GM21390 (cell line): Measurements from ENCODE around the gene POLR2E.
A peak's percentile ranks its signal among the peaks of the same experiment; 100 is the strongest.

Experiments
- ATAC-seq: cut with Tn5 transposase; IDR thresholded peaks from one replicate; pipeline ENCODE4 v1.9.1; 2021; ENCODE audit not compliant: unreplicated experiment

POLR2E gene

DNA sequence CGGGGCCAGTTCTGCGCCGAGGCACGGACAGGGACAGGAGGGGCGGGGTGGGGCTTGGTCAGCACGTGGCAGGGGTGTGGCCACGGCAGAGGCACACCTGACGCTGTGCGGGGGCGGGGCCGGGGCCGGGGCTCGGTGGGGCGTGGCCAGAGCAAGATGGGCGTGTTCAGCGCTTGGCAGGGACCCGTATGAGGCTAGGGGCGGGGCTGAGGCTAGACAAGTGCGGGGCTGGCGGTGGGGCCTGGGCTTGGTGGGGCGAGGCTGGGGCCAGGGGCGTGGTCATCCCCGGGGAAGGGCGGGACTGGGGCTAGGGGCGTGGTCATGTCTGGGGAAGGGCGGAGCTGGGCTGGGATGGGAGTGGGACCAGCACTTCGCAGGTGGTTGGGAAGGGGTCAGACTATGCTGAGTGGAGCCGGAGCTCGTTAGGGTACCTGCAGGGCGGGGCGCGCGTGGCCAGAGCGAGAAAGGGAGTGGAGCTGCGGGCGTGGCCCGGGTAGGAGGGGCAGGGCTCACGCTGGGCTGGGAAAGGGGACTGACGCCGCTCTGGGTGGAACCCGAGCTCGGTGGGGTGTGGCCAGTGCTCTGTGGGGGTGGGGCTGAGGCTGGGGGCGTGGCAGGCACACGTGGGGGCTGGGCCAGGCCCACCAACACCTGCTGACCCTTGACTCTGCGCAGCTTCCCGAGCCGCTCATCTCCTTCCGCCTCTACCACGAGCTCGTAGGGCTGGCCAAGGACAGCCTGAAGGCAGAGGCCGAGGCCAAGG, 12.8 kb downstream of the POLR2E start:
- ATAC-seq, result no peak

DNA sequence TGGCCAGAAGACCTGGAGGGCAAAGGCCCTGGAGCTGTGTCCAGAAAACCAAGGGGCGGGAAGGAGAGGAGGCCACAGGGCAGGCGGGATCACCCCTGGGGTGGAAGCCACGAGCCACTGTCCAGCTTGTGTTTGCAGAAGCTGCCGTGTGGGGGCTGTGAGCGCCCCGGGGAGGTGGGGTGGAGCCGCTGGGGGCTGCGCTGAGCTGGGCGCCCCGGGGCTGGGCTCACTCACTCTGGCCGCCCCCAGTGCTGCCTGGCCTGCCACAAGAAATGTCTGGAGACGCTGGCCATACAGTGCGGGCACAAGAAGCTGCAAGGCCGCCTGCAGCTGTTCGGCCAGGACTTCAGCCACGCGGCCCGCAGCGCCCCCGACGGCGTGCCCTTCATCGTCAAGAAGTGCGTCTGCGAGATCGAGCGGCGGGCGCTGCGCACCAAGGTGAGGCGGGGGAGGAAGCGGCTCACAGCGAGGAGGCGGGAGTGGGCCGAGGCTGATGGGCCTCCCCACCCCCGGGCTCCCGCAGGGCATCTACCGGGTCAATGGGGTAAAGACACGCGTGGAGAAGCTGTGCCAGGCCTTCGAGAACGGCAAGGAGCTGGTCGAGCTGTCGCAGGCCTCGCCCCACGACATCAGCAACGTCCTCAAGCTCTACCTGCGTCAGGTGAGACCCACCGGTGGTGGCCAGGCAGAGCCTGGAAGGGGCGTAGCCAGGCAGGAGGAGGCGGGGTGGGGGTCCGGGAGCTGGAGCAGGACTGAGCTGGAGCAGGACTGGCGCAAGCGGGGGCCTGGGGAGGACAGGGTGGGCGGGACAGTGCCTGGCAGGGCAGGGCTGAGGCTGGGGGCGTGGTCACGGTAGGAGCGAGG, 13.6 kb downstream of the POLR2E start:
- ATAC-seq, result no peak

DNA sequence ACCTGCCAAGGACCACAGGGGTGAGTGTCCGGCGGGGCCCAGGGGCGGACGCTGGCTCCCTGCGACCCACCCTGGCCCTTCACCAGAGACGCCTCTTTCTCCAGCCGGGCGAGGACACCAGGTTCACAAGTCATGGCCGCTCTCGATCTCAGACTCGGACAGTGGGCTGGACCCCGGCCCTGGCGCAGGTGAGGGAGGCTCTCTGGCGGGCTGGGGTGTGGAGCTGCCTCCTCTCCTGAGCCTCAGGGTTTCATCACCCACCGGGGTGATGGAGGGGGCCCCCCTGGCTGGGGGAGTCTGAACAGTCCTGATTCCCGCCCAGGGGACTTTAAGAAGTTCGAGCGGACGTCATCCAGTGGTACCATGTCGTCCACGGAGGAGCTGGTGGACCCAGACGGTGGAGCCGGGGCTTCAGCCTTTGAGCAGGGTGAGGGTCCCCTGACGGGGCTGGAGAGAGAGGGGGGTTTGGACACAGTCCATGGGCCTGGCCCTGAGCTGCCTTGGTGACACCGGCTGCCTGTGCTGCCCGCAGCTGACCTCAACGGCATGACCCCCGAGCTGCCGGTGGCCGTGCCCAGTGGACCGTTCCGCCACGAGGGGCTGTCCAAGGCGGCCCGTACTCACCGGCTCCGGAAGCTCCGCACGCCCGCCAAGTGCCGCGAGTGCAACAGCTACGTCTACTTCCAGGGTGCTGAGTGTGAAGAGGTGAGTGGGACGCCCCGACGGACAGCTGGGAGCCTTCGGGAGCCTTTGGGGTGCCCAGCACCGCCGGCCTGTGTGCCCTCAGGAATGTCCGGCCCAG, 14.6 kb downstream of the POLR2E start:
- ATAC-seq, result no peak

GRCh38 chr19:1079566-1080111, 15.5 kb downstream of the POLR2E start:
- no peak for ATAC-seq

DNA sequence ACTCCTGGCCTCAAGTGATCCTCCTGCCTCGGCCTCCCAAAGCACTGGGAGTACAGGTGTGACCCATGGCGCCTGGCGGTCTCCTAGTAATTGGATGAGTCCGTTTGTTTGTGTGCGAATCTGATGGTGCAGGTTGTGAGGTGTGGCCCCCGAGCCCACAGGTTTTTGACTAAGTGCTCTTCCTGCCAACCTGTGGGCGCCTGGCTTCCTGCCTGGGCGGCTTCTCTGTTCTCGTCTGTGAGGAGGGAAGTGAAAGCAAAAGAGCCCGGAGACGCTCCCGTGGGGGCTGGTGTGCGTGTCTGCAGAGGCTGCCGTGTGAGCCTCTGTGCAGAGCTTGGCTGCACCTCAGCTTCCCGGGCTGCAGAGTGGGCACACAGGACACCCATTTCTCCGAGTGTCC, 18.2 kb downstream of the POLR2E start:
- ATAC-seq, result peak; percentile 59

GRCh38 chr19:1076046-1076386, 19.2 kb downstream of the POLR2E start:
- no peak for ATAC-seq

GRCh38 chr19:1074544-1075283, 20.5 kb downstream of the POLR2E start:
- no peak for ATAC-seq

GRCh38 chr19:1073956-1074517, 21.1 kb downstream of the POLR2E start:
- ATAC-seq, result no peak

GRCh38 chr19:1073063-1073955, 21.9 kb downstream of the POLR2E start:
- no peak for ATAC-seq

DNA sequence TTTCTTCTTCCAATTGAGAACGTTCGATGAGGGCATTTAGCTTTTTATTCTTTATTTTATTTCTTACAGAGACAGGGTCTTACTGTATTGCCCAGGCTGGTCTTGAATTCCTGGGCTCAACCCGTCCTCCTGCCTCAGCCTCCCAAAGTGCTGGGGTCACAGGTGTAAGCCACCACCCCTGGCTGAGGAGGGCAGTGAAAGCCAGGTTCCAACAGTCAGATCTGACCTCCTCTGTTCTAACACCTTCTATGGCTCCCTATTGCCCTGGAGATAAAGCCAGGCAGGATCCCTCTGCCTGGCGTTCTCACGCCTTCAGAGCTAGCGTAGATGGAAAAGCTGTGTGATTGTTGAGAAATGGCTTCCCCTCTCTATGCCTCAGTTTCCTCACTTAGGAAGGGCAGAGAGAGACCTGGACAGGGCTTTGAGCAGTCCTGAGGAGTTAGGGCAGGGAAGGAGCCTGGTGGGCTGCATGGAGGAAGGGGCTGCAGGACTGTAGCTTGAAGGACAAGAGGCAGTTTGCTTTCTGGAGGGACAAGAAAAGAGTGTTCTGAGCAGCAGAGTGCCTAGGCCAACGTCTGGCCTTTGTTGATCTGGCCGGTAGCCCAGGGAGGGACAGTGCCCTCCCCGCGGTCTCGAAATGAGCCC, 22.7 kb downstream of the POLR2E start:
- ATAC-seq, result no peak

GRCh38 chr19:1070931-1071791, 24.0 kb downstream of the POLR2E start:
- ATAC-seq, result no peak

- ATAC-seq, result no peak
Observed at GRCh38 chr19:1070576-1070930, 24.6 kb downstream of the POLR2E start.

DNA sequence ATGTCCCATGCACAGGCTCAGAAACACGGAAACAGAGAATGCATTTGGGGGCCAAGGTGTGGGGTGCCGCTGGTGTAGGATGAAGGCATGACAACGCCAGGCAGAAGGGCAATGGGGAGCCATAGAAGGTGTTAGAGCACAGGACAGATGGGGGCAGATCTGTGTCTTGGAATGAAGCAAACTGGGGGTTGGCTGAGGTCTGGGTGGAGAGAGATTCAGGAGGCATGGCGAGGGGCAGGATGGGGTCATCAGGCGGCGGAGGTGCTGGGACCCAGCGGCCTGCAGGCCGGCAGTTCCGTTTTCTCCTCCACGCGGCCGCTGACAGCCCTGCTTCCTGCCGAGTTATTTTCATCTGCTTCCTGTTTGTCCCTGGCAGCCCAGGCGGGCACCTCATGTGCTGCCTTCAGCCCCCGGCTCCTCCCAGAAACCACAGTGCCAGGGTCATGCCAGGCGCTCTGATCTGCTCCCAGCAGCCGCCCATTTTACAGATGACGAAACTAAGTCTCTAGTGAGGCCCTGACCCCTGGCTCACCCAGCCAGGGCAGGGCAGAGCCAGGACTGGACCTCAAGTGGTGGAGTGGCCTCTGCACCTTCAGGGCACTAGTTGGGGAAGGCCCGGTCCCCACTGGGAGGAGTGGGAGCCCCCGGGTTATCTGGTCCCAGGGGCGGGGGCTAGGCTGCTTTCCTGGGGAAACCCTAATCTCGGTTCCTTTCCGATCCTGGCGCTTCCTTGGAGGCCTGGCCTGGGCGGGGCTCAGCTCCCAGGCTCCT, 26.0 kb downstream of the POLR2E start:
- ATAC-seq, result no peak

GRCh38 chr19:1068009-1069001, 26.9 kb downstream of the POLR2E start:
- ATAC-seq, result no peak

DNA sequence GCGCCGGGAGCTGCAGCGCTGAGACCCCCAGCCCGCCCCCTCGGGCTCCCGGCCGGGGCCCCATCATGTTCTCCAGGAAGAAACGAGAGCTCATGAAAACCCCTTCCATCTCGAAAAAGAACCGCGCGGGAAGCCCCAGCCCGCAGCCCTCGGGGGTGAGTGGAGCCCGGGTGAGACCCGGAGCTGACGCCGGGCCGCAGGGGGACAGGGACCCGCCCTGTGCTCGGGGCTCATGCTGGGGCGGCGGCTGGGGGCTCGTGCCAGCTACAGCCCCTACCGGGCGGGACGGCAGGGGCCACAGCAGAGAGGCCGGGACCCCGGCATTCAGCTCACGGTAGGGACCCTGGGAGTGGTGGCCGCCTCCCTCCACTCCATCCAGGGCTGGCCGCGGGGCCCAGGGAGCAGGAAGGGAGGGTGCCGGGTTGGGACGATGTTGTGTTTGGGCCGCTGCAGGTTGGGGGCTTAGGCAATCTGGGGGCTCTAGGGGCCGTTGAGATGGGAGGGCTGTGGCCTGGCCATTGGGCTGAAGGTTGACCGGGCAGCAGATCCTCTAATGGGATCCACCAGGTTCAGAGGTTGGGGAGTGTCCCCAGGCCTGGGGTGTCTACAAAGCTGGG, 27.7 kb downstream of the POLR2E start:
- no peak for ATAC-seq
